GM19438 (cell line): ENCODE measurements around the gene PBX1.
"Not testable (repeated sequence)": the region's sequence is repeated elsewhere in the genome, so short reads cannot be mapped to it uniquely, and the experiment has no call there.

Experiments
- ATAC-seq: cut with Tn5 transposase; IDR thresholded peaks from one replicate; pipeline ENCODE4 v1.9.1; 2021; ENCODE audit warnings: low read depth; ENCODE audit not compliant: unreplicated experiment

Gene PBX1

DNA sequence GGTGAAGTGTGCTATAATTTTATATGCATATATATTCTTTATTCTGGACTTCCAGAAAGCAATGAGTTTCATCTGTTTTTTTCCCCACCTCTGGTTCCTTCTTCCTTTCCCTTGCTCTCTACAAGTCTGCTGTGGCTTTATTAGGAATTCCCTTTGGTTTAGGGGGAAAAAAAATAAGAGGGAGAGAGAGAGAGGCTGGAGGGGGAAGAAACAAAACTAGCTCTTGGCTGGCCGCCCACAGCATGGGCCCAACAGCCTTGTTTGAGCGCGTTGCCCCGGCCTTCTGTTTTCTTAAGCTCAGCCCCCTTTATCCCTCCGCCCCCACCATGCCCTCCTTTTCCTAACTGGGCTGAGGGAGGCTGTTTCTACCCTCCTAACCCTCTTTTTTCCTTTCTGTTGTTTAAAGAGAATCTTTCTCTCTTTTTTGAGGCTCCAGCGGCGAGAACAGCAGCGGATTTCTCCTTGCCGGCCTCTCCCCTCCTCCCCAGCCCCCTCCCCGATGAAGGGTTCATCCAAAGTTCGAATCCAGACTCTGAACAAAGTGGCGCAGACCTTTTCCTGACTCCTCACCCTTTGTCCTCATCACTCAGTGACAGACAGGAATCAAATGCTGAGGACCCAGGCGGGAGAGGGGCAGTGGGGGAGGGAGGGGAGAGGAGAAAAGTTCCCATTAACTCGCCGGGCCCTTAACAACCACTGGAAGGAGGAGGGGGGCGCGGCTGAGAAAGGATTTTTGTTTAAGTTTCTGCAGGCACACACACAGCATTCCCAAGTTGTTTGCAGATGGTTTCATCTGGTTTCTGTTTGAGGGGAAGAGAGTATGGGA, 29.7 kb downstream of the PBX1 start:
- no peak for ATAC-seq

GRCh38 chr1:164589408-164589807, 30.4 kb downstream of the PBX1 start:
- no peak for ATAC-seq

DNA sequence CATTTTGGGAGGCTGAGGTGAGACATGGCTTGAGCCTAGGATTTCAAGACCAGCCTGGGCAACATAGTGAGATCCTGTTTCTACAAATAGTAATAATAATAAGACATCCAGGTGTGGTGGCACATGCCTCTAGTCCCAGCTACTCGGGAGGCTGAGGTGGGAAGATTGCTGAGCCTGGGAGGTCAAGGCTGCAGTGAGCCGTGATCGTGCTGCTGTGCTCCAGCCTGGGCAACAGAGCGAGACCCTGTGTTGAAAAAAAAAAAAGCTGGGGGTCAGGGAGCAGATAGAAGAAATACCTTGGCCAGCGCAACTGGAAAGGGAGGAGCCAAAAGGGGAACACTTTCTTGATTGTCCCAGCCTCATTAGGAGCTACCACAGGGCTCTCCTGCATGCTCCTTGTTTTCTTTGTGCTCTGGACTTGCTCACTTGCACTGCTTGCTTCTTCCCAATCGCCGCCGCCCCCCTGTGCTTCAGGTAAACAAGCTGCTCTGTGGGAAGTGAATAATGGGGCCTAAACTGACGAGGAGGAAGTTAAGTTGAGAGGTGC, 31.1 kb downstream of the PBX1 start:
- ATAC-seq, result no peak

- ATAC-seq, result no peak
Measured at GRCh38 chr1:164590592-164590991, 31.6 kb downstream of the PBX1 start.

- ATAC-seq, result no peak
Measured at GRCh38 chr1:164591858-164592257, 32.9 kb downstream of the PBX1 start.

DNA sequence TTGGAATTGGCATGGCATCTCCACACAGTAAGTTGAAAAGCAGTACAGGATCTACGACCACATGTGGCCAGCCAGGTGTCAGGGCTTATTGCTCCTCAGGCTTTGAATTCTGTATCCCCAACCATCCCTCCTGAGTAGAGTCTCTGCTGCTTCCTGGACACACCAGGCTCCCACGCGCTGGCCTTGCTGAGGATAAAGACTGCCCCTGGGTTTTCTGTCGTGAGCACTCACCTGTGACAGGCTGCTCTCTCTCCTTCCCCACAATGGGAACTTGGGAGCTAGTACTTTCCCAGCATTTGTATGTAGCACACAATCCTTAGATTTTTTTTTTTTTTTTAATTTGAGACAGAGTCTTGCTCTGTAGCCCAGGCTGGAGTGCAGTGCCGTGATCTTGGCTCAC, 33.6 kb downstream of the PBX1 start:
- ATAC-seq, result no peak

- no peak for ATAC-seq
Measured at GRCh38 chr1:164595212-164595611, 36.2 kb downstream of the PBX1 start.

GRCh38 chr1:164596172-164596571, 37.2 kb downstream of the PBX1 start:
- ATAC-seq, result no peak

DNA sequence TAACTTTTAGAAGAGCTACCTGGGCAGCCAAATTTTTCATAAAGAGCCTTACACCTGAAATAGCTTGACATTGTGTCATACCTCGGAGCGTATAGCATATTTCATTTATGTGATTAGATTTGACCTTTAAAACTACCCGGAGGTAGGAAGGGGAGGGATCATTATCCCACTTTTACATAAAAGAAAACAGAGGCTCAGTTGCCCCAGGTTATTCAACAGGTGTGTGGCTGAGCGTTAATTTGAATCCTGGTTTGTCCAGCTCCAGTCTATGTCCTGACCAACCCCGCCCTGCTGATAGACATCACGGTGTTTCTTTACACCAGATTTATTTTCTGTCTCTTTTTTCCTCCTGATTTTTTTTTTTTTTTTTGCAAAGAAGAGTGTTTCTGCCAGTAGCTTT, 39.7 kb downstream of the PBX1 start:
- ATAC-seq, result no peak

GRCh38 chr1:164599272-164599671, 40.3 kb downstream of the PBX1 start:
- ATAC-seq, result no peak

GRCh38 chr1:164601399-164602100, 42.6 kb downstream of the PBX1 start:
- ATAC-seq, result no peak

DNA sequence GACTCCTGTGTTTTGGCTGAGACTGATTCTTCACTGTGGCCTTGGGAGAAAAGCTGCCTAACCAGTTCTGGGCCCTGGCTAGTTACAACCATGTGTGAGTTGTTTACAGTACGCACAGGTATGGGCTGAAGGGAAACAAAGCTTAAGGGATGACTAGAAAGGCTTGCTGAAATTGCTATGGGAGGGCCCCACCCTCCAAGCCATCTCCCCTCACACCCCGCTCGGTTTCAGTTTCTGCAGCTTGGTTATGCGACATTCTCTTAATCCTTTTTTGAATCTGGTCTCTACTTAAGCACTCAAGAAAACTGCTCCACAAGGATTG, 43.1 kb downstream of the PBX1 start:
- no peak for ATAC-seq

DNA sequence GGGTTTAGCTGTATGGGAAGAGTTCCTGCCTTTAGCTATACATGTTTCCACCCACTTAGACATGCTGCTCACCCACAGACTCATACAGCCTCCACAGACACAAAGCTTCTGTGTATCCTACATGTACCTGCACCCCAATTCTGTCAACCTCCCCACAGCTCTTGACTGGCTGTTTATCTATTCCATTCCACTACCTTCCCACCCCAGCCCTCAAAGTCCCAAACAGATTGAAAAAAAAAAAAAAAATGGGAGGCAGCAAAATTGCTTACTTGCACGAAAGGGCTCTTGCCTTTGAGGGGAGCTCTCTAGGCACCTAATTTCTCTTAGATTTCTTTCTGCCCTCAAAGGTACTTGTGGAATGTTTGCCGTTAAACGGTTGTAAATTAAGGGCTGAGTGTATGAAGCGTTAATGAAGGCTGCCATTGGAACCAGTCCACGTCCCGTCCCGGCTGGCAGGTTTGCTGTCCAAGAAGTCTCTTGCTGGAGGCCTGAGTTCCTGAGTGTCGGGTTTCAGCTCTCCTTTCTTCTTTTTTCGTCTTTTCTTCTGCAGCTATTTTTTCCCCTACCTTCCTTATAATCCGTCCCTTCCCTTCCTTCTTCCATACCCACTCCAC, 43.6 kb downstream of the PBX1 start:
- no peak for ATAC-seq

- ATAC-seq, result not testable (repeated sequence)
Measured at GRCh38 chr1:164603805-164604204, 44.8 kb downstream of the PBX1 start.

- no peak for ATAC-seq
Measured at GRCh38 chr1:164604541-164604940, 45.6 kb downstream of the PBX1 start.

DNA sequence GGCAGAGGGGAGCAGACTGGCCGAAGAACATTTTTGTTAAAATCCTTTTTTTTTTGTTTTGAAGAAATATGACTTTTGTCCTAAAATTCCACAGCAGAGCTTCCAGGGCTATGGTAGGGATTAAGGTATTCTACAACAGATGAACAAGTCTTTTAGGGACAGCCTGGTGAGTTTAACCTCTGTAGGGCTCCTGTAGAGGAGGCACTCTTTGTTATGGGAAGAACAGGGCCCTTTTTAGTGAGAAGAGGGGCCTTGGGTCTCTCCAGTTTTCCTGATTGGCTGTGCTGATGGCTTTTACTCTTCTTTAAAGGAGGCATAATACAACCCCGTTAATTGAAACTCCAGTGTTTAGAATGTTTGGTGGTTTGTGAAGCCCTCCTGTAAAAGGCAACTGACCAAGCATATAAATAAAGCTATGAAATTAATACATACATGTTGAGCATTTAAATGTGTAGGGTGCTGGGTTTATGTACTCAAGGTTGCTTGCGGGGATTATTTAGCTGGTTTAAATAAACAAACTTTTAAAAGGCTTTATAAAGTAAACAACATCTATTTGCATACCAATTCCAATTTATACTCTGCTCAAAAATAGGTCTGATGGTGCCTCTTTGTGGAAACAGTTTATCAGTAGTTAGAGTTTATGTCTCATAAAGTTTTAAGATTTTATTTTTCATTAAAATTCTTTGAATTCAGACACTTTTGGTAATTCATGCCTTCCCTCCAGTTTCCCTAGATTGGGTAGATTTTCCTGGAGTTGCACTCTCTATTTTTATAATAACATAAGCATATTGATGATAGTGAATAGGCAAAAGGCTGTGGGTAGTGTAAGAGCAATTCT, 46.5 kb downstream of the PBX1 start:
- ATAC-seq, result no peak

- ATAC-seq, result no peak
Measured at GRCh38 chr1:164607351-164607750, 48.4 kb downstream of the PBX1 start.

- ATAC-seq, result no peak
Measured at GRCh38 chr1:164608651-164609057, 49.7 kb downstream of the PBX1 start.

GRCh38 chr1:164609089-164609488, 50.1 kb downstream of the PBX1 start:
- ATAC-seq, result no peak

DNA sequence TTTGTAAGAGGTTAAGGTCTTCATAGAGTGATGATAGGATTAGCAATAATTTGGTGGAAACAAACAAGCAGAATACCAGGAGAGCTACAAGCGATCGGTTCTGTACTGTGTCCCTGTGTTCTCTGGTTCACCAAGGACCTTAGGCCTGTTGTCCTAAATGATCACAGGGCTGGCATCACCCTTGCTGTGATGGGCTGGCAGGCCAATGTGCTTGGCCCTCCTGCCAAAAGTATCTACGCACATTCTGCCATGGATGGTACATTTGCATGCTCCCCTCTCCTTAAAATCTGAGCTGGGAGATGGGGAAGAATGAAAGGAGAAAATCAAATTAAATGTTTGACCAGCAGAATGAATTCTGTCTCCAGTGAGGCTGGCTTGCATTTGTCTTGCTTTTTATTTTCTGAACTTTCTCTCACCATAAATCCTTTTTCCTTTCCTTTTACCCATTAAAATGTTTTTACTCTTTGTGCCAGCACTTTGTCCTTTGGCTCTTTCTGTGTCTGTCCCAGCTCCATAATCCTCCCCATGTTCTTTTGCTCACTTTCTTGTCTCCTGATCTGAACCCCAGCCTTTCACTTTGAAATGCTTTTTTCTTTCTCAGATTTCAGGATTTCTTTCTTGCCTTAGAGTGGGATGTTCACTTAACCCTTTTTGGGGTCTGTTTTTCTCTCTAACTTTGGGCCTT, 51.7 kb downstream of the PBX1 start:
- ATAC-seq, result no peak
